OCI-LY7 (cell line): ENCODE results near the gene PCARE. TPM values are rescaled to one million over a fixed set of nuclear protein-coding genes. Genes with fewer than 3 reads are reported as not detected.

Experiments used
- Bru-seq: library from RNA; stranded (reverse); fragments of 400-500 nt; gene quantifications from one replicate; lab custom pipeline; 2021; lab: Mats Ljungman, UMichigan
- BruChase-seq, 2 experiments: library from RNA; stranded (reverse); fragments of 400-500 nt; gene quantifications; one replicate each; lab custom pipeline; 2021; lab: Mats Ljungman, UMichigan
- BruUV-seq: library from RNA; stranded (reverse); fragments of 400-500 nt; replicated peaks from 2 replicates; lab custom pipeline; 2021; lab: Mats Ljungman, UMichigan
- CTCF ChIA-PET: fragments of 300-600 bp; sonication (Branson Sonifier 250); formaldehyde crosslinking; loops from one replicate; lab custom pipeline; 2022; ENCODE audit warnings: antibody characterized with exemption; ENCODE audit not compliant: unreplicated experiment; lab: Charles Lee
- POLR2A ChIA-PET: fragments of 300-600 bp; sonication (Branson Sonifier 250); formaldehyde crosslinking; loops from one replicate; lab custom pipeline; 2022; ENCODE audit warnings: antibody characterized with exemption; lab: Charles Lee
- DNase-seq: peaks from one replicate; pipeline ENCODE4 v3.0.0-alpha.2; 2015; ENCODE audit warnings: low spot score
- H2AFZ ChIP-seq: fragments of 200-600 bp; sonication (generic), shearing (Covaris generic); 2 replicates; pipeline ENCODE4 v1.6.1; 2014; ENCODE audit warnings: mild to moderate bottlenecking, antibody characterized with exemption, low read length, moderate library complexity
- H3K27ac ChIP-seq: fragments of 200-600 bp; sonication (generic); 2 replicates; pipeline ENCODE4 v1.5.1; 2014; ENCODE audit warnings: mixed run types, low read depth, mild to moderate bottlenecking, moderate library complexity, low read length, inconsistent platforms; ENCODE audit not compliant: poor library complexity, severe bottlenecking
- H3K36me3 ChIP-seq: fragments of 200-600 bp; sonication (generic); 2 replicates; pipeline ENCODE4 v1.6.1; 2014; ENCODE audit warnings: mild to moderate bottlenecking, antibody characterized with exemption, low read length, moderate library complexity, mixed read lengths; ENCODE audit not compliant: insufficient read depth
- H3K4me1 ChIP-seq: fragments of 200-600 bp; sonication (generic); 2 replicates; pipeline ENCODE4 v1.5.1; 2014; ENCODE audit warnings: mild to moderate bottlenecking, low read length; ENCODE audit not compliant: insufficient read depth, poor library complexity, severe bottlenecking
- H3K4me2 ChIP-seq: fragments of 200-600 bp; sonication (generic); 2 replicates; pipeline ENCODE4 v1.6.1; 2014; ENCODE audit warnings: mild to moderate bottlenecking, low read length
- H3K4me3 ChIP-seq: fragments of 200-600 bp; sonication (generic); 2 replicates; pipeline ENCODE4 v1.5.1; 2014; ENCODE audit warnings: mild to moderate bottlenecking, low read depth, low read length; ENCODE audit not compliant: poor library complexity, severe bottlenecking
- H3K79me2 ChIP-seq: fragments of 200-600 bp; sonication (generic); 2 replicates; pipeline ENCODE4 v1.6.1; 2016; ENCODE audit warnings: low read depth, mild to moderate bottlenecking, low read length, moderate library complexity, mixed read lengths; ENCODE audit not compliant: insufficient read depth
- H3K9me2 ChIP-seq: fragments of 200-600 bp; sonication (generic); 2 replicates; pipeline ENCODE4 v1.6.1; 2016; ENCODE audit warnings: mild to moderate bottlenecking, low read length, mixed read lengths; ENCODE audit not compliant: insufficient read depth
- H3K9me3 ChIP-seq: fragments of 200-600 bp; sonication (generic); 2 replicates; pipeline ENCODE4 v1.6.1; 2014; ENCODE audit warnings: mild to moderate bottlenecking, mixed run types, low read length, mixed read lengths
- H4K20me1 ChIP-seq: fragments of 200-600 bp; sonication (generic); 2 replicates; pipeline ENCODE4 v1.6.1; 2014; ENCODE audit warnings: mild to moderate bottlenecking, antibody characterized with exemption, low read length, moderate library complexity, mixed read lengths; ENCODE audit not compliant: insufficient read depth
- CTCF ChIP-seq: fragments of 200-600 bp; sonication (generic); conservative IDR thresholded peaks from 2 replicates; pipeline ENCODE4 v1.5.1; 2014; ENCODE audit warnings: mild to moderate bottlenecking, antibody characterized with exemption, low read length, moderate library complexity, mixed read lengths
- EZH2phosphoT487 ChIP-seq: fragments of 200-600 bp; sonication (generic); IDR thresholded peaks from 2 replicates; pipeline ENCODE4 v1.6.1; 2018; ENCODE audit warnings: low read depth, borderline replicate concordance, mild to moderate bottlenecking, mixed run types, antibody characterized with exemption, low read length, moderate library complexity, mixed read lengths
- intact Hi-C: fragments of 100-400 bp; cut with micrococcal nuclease; formaldehyde crosslinking; loops from one replicate; pipeline ENCODE4 v1.10.0; 2022; ENCODE audit not compliant: unreplicated experiment
- long read RNA-seq: library from polyadenylated mRNA; stranded (forward); transcript quantifications from one replicate; pipeline ENCODE4 v2.0.0, GENCODE V29; 2022
- total RNA-seq, 2 experiments: library from RNA; depleted of rRNA in 1 of 2; stranded (reverse); fragments of >200 nt in 1 of 2; shearing (Covaris generic) in 1 of 2; gene quantifications; 2 replicates each; pipeline ENCODE4 v1.2.3, GENCODE V29; 2014 to 2022

Gene PCARE
- total RNA-seq (2014; rRNA removed; shearing (Covaris generic)), result not detected in 2 replicates
- total RNA-seq (2022), result not detected in 2 replicates
- not detected for Bru-seq, nascent RNA
- not detected for BruChase-seq, experiment 1, labeled RNA remaining after a 6-hour chase
- not detected for BruChase-seq, experiment 2, labeled RNA remaining after a 2-hour chase
- long read RNA-seq, result 0 reads

GRCh38 chr2:29074411-29074810, at the start of gene PCARE:
TSS of gene PCARE (minus strand) at chr2:29074523. CDS start at chr2:29074261, 262 bp downstream.
- Histone ChIP-seq H3K27ac (no peak within 1 kb of the TSS), H4K20me1 (no peaks in the 10 kb centered on the region), H3K4me3 (no peak within 1 kb of the TSS), H2AFZ (no peak within 1 kb of the TSS), H3K9me2 (no peaks in the 10 kb centered on the region), H3K79me2 (no peaks in the 10 kb centered on the region), H3K4me1 (no peaks in the 10 kb centered on the region), H3K36me3 (no peaks in the 10 kb centered on the region), H3K4me2 (no peak within 1 kb of the TSS), H3K9me3 (no peaks in the 10 kb centered on the region)
- TF ChIP-seq CTCF, result no peak
- TF ChIP-seq EZH2phosphoT487, result no peak
- intact Hi-C loops, result no loop called here
- no TSS peak for BruUV-seq
- no peak for DNase-seq
- ChIA-PET POLR2A (interaction anchor here (0.6 kb wide), 1 partner anchor 76 kb away, joined by 3 read pairs; no protein-coding TSS in a partner anchor), CTCF (no interaction called here)

- Histone ChIP-seq H3K9me2 (no peaks in the 10 kb centered on the region), H3K4me3 (no peak overlapping the region), H3K4me1 (no peaks in the 10 kb centered on the region), H3K36me3 (no peaks in the 10 kb centered on the region), H3K4me2 (no peak overlapping the region), H3K9me3 (no peaks in the 10 kb centered on the region), H2AFZ (no peak overlapping the region), H3K79me2 (no peaks in the 10 kb centered on the region), H4K20me1 (no peaks in the 10 kb centered on the region), H3K27ac (no peak overlapping the region)
- intact Hi-C loops, result no loop called here
- TF ChIP-seq CTCF (no peak), EZH2phosphoT487 (no peak)
- POLR2A ChIA-PET, result no interaction called here
- CTCF ChIA-PET, result no interaction called here
- BruUV-seq, result no TSS peak
- no peak for DNase-seq
Measured at GRCh38 chr2:29123617-29124349, 49.5 kb upstream of the PCARE start.

- H3K4me2 ChIP-seq, result no peak overlapping the region
- POLR2A ChIA-PET, result interaction anchor here (1.0 to 1.1 kb wide), 2 partner anchors 12 to 165 kb away, joined by 3 read pairs; no protein-coding TSS in a partner anchor
Measured at GRCh38 chr2:29120846-29121245, 46.5 kb upstream of the PCARE start.

More at GRCh38 chr2:29120846-29121245, 46.5 kb upstream of the PCARE start:
- no peak overlapping the region for H3K4me3 ChIP-seq
- no peaks in the 10 kb centered on the region for H3K36me3 ChIP-seq
- no peak for DNase-seq
- no peak overlapping the region for H2AFZ ChIP-seq
- H3K79me2 ChIP-seq, result no peaks in the 10 kb centered on the region
- CTCF ChIA-PET, result no interaction called here
- no TSS peak for BruUV-seq
- no peak for TF ChIP-seq EZH2phosphoT487
- TF ChIP-seq CTCF, result no peak
- no peaks in the 10 kb centered on the region for H4K20me1 ChIP-seq
- intact Hi-C loops, result no loop called here
- no peaks in the 10 kb centered on the region for H3K4me1 ChIP-seq
- H3K9me3 ChIP-seq, result no peaks in the 10 kb centered on the region
- no peak overlapping the region for H3K27ac ChIP-seq
- no peaks in the 10 kb centered on the region for H3K9me2 ChIP-seq
